Neuronal stem cell (in vitro differentiated cells): Measurements from ENCODE around the gene UNG.

ENCODE experiments used
- DNase-seq: peaks from one replicate; pipeline ENCODE4 v3.0.0-alpha.2; 2013; ENCODE audit warnings: low spot score
- H2AFZ ChIP-seq: one replicate; pipeline ENCODE4 v1.6.1; 2013; ENCODE audit warnings: mild to moderate bottlenecking, low read length, inconsistent platforms
- H2AK5ac ChIP-seq: 2 replicates; pipeline ENCODE4 v1.6.1; 2013; ENCODE audit warnings: low read depth, mild to moderate bottlenecking, inconsistent platforms, low read length, moderate library complexity, mixed read lengths
- H2BK120ac ChIP-seq: 2 replicates; pipeline ENCODE4 v1.6.1; 2013; ENCODE audit warnings: low read depth, mild to moderate bottlenecking, inconsistent platforms, low read length, moderate library complexity, mixed read lengths
- H2BK12ac ChIP-seq: one replicate; pipeline ENCODE4 v1.6.1; 2013; ENCODE audit warnings: low read length, inconsistent platforms
- H2BK15ac ChIP-seq: 2 replicates; pipeline ENCODE4 v1.6.1; 2013; ENCODE audit warnings: mild to moderate bottlenecking, low read length, inconsistent platforms, mixed read lengths
- H2BK5ac ChIP-seq: one replicate; pipeline ENCODE4 v1.6.1; 2013; ENCODE audit warnings: inconsistent platforms, mild to moderate bottlenecking, low read length, moderate library complexity
- H3K14ac ChIP-seq: one replicate; pipeline ENCODE4 v1.6.1; 2013; ENCODE audit warnings: low read length, inconsistent platforms
- H3K18ac ChIP-seq: 2 replicates; pipeline ENCODE4 v1.6.1; 2013; ENCODE audit warnings: low read length, inconsistent platforms
- H3K23ac ChIP-seq: 2 replicates; pipeline ENCODE4 v1.6.1; 2013; ENCODE audit warnings: low read depth, mild to moderate bottlenecking, mixed read lengths, low read length, inconsistent platforms; ENCODE audit not compliant: poor library complexity
- H3K27ac ChIP-seq: replicated peaks from 3 replicates; pipeline ENCODE4 v1.5.1; 2013; ENCODE audit warnings: low read length, inconsistent platforms
- H3K27me3 ChIP-seq, 3 experiments: 2 replicates each; pipeline ENCODE4 v1.6.1; 2013; ENCODE audit warnings: low read length in 3 of 3, mild to moderate bottlenecking in 2 of 3, inconsistent platforms in 1 of 3, low read depth in 1 of 3, mixed read lengths in 1 of 3, moderate library complexity in 1 of 3; ENCODE audit not compliant: control insufficient read depth in 3 of 3, insufficient read depth in 3 of 3
- H3K36me3 ChIP-seq, 2 donors: replicated peaks in 1 of 2; 2 replicates each; pipeline ENCODE4 v1.6.1; 2013; ENCODE audit warnings: low read length in 2 of 2; ENCODE audit not compliant: control insufficient read depth in 2 of 2, insufficient read depth in 2 of 2
- H3K4ac ChIP-seq: 2 replicates; pipeline ENCODE4 v1.6.1; 2013; ENCODE audit warnings: inconsistent platforms, mild to moderate bottlenecking, low read length, moderate library complexity
- H3K4me1 ChIP-seq, 2 donors: 1 replicate in 1 of 2; 2 replicates in 1 of 2; pipeline ENCODE4 v1.6.1; 2013; ENCODE audit warnings: low read length in 2 of 2, low read depth in 1 of 2; ENCODE audit not compliant: control insufficient read depth in 2 of 2, insufficient read depth in 1 of 2
- H3K4me2 ChIP-seq: one replicate; pipeline ENCODE4 v1.6.1; 2013; ENCODE audit warnings: mild to moderate bottlenecking, low read length, inconsistent platforms; ENCODE audit not compliant: insufficient read depth, poor library complexity, severe bottlenecking
- H3K4me3 ChIP-seq, 2 donors: 2 replicates each; pipeline ENCODE4 v1.5.1; 2013; ENCODE audit warnings: low read length in 2 of 2, mild to moderate bottlenecking in 2 of 2, inconsistent platforms in 1 of 2, moderate library complexity in 1 of 2
- H3K79me1 ChIP-seq: one replicate; pipeline ENCODE4 v1.6.1; 2013; ENCODE audit warnings: low read depth, mild to moderate bottlenecking, inconsistent platforms, low read length, moderate library complexity
- H3K9ac ChIP-seq: one replicate; pipeline ENCODE4 v1.6.1; 2013; ENCODE audit warnings: mild to moderate bottlenecking, low read depth, low read length, inconsistent platforms; ENCODE audit not compliant: poor library complexity
- H3K9me3 ChIP-seq, 2 donors: replicated peaks in 1 of 2; 2 replicates each; pipeline versions ENCODE3 to v1.6.1; 2013; ENCODE audit warnings: low read length in 2 of 2, mild to moderate bottlenecking in 2 of 2, inconsistent platforms in 1 of 2, low read depth in 1 of 2, mixed read lengths in 1 of 2, moderate library complexity in 1 of 2; ENCODE audit not compliant: control insufficient read depth in 2 of 2, insufficient read depth in 1 of 2
- H4K8ac ChIP-seq: one replicate; pipeline ENCODE4 v1.6.1; 2013; ENCODE audit warnings: low read depth, mild to moderate bottlenecking, inconsistent platforms, low read length, moderate library complexity
- H4K91ac ChIP-seq: one replicate; pipeline ENCODE4 v1.6.1; 2013; ENCODE audit warnings: low read length, low read depth, mild to moderate bottlenecking, inconsistent platforms; ENCODE audit not compliant: poor library complexity
- WGBS, 2 donors: extraction: QIAGEN DNeasy Blood & Tissue Kit; methylation state at CpG; one replicate each; pipeline ENCODE4 v1.1.7; 2013; ENCODE audit warnings: missing lambda C conversion rate in 2 of 2, mixed read lengths in 1 of 2; ENCODE audit not compliant: insufficient read length in 2 of 2, insufficient replicate concordance in 1 of 2; ENCODE audit errors: extremely low coverage in 2 of 2; 5-methylcytosine and 5-hydroxymethylcytosine counted together

UNG gene

GRCh38 chr12:109097140-109097434 is 310 bp upstream of the UNG start:
- Histone ChIP-seq H2BK12ac (no peak overlapping the region), H3K79me1 (peaks cover 4% of the 10 kb centered on the region), H3K9me3 (peaks cover 0 to 4% of the 10 kb centered on the region in 2 donors), H3K9ac (no peak overlapping the region), H2BK15ac (no peak overlapping the region), H2BK120ac (no peak overlapping the region), H3K27ac (peak overlapping the region; percentile 85), H4K91ac (no peak overlapping the region), H3K4me1 (peaks cover 13% of the 10 kb centered on the region in 2 donors), H3K18ac (peak overlapping the region; percentile 12), H4K8ac (no peak overlapping the region), H3K23ac (no peak overlapping the region), H3K36me3 (peaks cover 19 to 40% of the 10 kb centered on the region in 2 donors), H3K27me3 (no peaks in the 10 kb centered on the region), H2BK5ac (no peak overlapping the region), H3K4ac (no peak overlapping the region), H2AK5ac (no peak overlapping the region), H2AFZ (peak overlapping the region; percentile 99), H3K4me3 (peak overlapping the region; percentile 63 to 78), H3K14ac (no peak overlapping the region), H3K4me2 (peak overlapping the region; percentile 34)
- no CpG with 5 or more reads among the region's 11 CpGs for WGBS, 2 donors
- DNase-seq, result no peak

DNA sequence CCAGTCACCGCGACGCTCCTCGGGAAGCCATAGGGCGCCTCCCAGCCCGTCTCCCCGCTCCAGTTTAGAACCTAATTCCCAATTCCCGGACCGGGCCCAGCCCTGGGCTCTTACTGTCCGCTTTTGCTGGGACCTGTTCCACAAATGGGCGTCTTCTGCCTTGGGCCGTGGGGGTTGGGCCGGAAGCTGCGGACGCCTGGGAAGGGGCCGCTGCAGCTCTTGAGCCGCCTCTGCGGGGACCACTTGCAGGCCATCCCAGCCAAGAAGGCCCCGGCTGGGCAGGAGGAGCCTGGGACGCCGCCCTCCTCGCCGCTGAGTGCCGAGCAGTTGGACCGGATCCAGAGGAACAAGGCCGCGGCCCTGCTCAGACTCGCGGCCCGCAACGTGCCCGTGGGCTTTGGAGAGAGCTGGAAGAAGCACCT is 797 bp downstream of the UNG start:
- no CpG with 5 or more reads among the region's 32 CpGs for WGBS, 2 donors
- Histone ChIP-seq H3K23ac (peak overlapping the region; percentile 58), H3K27me3 (no peaks in the 10 kb centered on the region), H3K4ac (no peak overlapping the region), H3K9ac (peak overlapping the region; percentile 72), H2AFZ (peak overlapping the region; percentile 99), H2BK12ac (no peak overlapping the region), H3K36me3 (peaks cover 26 to 48% of the 10 kb centered on the region in 2 donors), H3K4me3 (peak overlapping the region; percentile 78 to 84), H4K91ac (no peak overlapping the region), H3K4me1 (peaks cover 4 to 8% of the 10 kb centered on the region in 2 donors), H3K27ac (no peak overlapping the region), H3K79me1 (peaks cover 4% of the 10 kb centered on the region), H4K8ac (no peak overlapping the region), H2AK5ac (no peak overlapping the region), H3K4me2 (peak overlapping the region; percentile 82), H2BK15ac (no peak overlapping the region), H3K9me3 (no peaks in the 10 kb centered on the region), H2BK120ac (no peak overlapping the region), H3K14ac (no peak overlapping the region), H2BK5ac (no peak overlapping the region), H3K18ac (peak overlapping the region; percentile 84)
- no peak for DNase-seq

- H4K8ac ChIP-seq, result no peak overlapping the region
- no peaks in the 10 kb centered on the region for H3K27me3 ChIP-seq
- H3K9ac ChIP-seq, result peak overlapping the region; percentile 72
- peaks cover 4 to 6% of the 10 kb centered on the region in 2 donors for H3K4me1 ChIP-seq
- no CpG with 5 or more reads among the region's 8 CpGs for WGBS, 2 donors
- H2AK5ac ChIP-seq, result no peak overlapping the region
- no peak overlapping the region for H3K14ac ChIP-seq
- H3K4me3 ChIP-seq, result peak overlapping the region; percentile 78 to 84
- H2BK15ac ChIP-seq, result no peak overlapping the region
- H4K91ac ChIP-seq, result no peak overlapping the region
- no peak overlapping the region for H3K23ac ChIP-seq
- no peaks in the 10 kb centered on the region for H3K9me3 ChIP-seq
- no peak overlapping the region for H3K18ac ChIP-seq
- no peak overlapping the region for H3K4ac ChIP-seq
- no peak overlapping the region for H2BK12ac ChIP-seq
- H2BK5ac ChIP-seq, result no peak overlapping the region
- H3K27ac ChIP-seq, result no peak overlapping the region
- peaks cover 4% of the 10 kb centered on the region for H3K79me1 ChIP-seq
- no peak overlapping the region for H2BK120ac ChIP-seq
- peaks cover 28 to 52% of the 10 kb centered on the region in 2 donors for H3K36me3 ChIP-seq
- H3K4me2 ChIP-seq, result peak overlapping the region; percentile 82
- DNase-seq, result no peak
- peak overlapping the region; percentile 99 for H2AFZ ChIP-seq
Measured at GRCh38 chr12:109098651-109099050, 1.3 kb downstream of the UNG start.

- no peak for DNase-seq
- peaks cover 4% of the 10 kb centered on the region for H3K79me1 ChIP-seq
- no peaks in the 10 kb centered on the region for H3K27me3 ChIP-seq
- H2BK120ac ChIP-seq, result no peak overlapping the region
- H2BK12ac ChIP-seq, result no peak overlapping the region
- H3K36me3 ChIP-seq, result peaks cover 32 to 61% of the 10 kb centered on the region in 2 donors
- H2AK5ac ChIP-seq, result no peak overlapping the region
- no CpG with 5 or more reads among the region's 12 CpGs for WGBS, 2 donors
- no peak overlapping the region for H3K27ac ChIP-seq
- no peak overlapping the region for H4K8ac ChIP-seq
- H3K23ac ChIP-seq, result no peak overlapping the region
- no peak overlapping the region for H3K9ac ChIP-seq
- H3K4me1 ChIP-seq, result peaks cover 4 to 6% of the 10 kb centered on the region in 2 donors
- H4K91ac ChIP-seq, result no peak overlapping the region
- no peak overlapping the region for H3K4me2 ChIP-seq
- H3K9me3 ChIP-seq, result no peaks in the 10 kb centered on the region
- no peak overlapping the region for H2BK15ac ChIP-seq
- no peak overlapping the region for H3K4ac ChIP-seq
- no peak overlapping the region for H2AFZ ChIP-seq
- no peak overlapping the region for H3K14ac ChIP-seq
- peak overlapping the region in 1 of 2 donors; percentile 78 for H3K4me3 ChIP-seq
- H2BK5ac ChIP-seq, result no peak overlapping the region
- no peak overlapping the region for H3K18ac ChIP-seq
Measured at GRCh38 chr12:109099431-109100020, 2.1 kb downstream of the UNG start.
